Activated naive CD4-positive, alpha-beta T cell (primary cell): ENCODE data around the gene IL21.

ENCODE experiments used
- DNase-seq, 4 experiments: peaks; one replicate each; lab custom pipeline; 2025; lab: John Stamatoyannopoulos, UW

IL21 gene

DNA sequence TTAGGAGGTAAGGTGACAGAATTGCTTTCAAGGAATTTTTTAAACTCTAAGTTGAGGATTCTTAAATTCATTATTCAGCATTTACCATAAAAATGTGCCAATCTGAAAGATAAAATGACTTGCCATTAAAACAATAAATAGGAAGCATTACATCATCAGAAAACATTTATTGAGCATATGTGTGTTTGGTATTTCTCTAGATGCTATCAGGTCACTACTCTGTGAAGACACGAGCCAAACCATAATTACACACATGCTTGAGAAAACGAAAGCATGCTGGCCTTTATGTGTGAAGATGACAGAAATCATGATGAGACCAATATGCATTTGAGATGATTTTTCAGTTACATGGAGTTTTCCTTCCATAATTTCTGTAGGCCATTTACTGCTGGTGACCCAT is 12.3 kb upstream of the IL21 start:
- DNase-seq: no peak

DNA sequence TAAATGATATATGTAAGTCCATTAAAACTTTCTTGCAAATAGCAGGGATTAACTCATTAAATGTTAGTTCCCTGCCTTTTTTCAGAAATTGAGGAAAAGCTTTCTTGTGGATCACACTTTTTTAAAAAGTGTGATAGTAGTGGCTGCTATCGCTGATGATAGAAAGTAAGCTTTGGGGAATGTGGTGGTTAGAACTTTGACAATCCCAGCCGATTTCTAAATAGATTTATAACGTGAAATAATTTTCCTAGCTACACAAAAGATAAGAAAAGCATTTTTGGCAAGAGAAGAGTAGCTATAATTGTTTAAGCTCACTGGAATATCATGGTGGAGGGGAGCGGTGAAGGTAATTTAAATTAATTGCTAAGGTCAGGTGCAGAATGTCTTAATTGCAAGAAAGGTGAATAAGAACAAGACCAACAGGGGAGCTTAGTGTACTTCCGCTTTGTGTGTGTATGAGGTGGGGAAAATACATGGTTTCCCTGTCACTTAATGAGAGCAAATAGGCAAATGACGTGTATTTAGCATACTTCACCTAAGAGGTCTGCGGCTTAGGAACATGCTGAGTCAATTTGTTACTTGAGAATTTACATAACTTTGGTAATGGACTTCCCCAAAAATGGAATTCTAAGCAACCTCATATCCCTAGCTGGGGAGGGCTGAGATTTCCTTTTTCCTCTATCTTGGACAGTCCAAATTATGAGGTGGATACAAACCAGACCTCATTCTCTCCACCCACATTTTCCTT is 11.7 kb upstream of the IL21 start:
- no peak for DNase-seq

DNA sequence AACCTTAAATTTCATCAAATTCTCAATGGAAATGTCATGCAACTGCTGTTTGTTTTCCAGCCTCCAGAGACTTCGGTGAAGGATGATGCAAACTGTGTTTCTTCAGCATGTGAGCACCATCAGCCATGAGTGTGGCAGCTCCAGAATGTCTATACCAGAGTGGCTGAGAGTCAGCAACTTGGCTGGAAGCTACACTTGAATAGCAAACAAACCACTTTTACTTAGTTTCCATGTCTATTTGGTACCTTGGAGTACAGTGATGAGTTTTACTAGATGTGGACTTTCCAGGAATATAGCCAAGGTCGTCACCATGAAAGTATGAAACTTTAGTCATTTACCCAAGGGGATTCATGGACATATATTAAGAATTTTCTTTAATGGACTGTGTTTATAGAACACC is 4.3 kb upstream of the IL21 start:
- no peak for DNase-seq

DNA sequence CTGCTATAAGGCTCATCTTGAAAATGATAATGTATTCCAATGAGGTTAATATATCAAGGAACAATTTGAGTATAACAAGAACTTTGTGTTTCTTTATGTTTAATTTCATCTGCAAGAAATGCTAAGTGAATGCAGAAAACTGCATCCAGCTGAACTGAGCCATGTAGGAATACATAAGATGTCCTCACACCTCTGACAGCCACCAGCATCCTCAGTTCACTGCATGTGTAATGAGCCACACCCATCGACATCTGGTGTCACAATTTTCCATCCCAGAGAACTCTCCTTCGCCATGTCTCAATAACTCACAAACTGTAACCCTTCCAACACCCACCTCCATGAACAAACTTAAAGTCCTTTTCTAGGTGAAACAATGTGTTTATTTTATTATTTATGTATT is 3.3 kb upstream of the IL21 start:
- DNase-seq: no peak

DNA sequence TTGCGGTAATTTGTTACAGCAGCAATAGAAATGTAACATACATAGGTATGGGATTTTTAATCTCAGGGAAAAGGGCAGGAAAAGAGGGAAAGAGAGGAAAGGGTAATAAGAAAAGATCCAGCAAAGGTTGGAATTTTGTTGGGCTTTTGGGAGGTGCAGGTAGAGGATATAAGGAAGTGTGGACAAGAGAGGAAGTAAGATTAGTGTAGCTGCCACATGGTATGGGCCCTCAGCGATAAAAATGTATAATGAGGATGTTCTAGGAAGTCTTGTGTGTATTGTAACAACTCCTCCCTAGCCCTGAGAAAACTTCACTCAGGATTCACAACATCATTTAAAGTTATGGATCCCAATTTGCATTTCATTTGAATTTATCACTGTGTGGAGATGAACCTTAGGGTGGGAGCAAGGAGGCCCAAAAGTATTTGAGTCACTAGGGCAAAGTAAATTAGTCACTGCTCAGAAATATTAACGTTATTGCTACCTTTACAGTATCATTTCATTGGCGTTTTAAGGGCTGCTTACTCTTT is 2.8 kb upstream of the IL21 start:
- DNase-seq: no peak

DNA sequence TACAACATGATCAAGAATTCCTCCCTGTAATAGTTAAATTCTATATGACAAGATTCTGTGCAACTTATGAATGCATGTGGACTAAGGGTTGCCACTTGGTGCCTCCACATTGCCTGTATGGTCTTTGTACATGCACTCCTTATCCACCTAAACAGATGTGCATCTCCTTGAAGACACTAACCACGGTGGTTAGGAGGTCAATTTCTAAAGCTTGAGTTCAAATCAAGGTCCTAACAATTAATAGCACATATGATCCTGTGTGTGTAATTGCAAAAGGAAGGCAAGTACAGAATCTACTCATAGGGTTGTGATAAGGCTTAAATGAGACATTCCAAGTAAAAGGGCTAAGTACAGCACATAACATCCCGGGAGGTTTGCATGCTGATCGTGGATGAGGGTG is 1.5 kb upstream of the IL21 start:
- no peak for DNase-seq

DNA sequence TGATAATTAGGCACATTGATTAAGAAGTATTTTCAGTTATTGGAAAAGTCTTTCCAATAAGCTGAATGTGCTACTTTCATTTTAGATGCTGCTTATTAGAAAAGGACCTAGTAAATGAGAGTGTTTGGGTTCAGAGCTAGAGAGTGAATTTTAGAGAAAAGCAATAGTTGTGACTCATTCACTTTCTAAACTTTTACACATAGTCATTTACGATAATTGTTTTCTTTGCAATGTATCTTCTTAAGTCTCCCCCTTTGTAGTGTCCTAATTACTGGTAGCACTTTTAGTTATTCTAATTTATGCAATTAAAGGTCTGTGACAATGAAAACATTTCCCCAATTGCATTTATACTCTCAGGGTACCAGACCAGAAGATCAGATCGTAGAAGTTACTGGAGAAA is 1.3 kb downstream of the IL21 start:
- no peak for DNase-seq

DNA sequence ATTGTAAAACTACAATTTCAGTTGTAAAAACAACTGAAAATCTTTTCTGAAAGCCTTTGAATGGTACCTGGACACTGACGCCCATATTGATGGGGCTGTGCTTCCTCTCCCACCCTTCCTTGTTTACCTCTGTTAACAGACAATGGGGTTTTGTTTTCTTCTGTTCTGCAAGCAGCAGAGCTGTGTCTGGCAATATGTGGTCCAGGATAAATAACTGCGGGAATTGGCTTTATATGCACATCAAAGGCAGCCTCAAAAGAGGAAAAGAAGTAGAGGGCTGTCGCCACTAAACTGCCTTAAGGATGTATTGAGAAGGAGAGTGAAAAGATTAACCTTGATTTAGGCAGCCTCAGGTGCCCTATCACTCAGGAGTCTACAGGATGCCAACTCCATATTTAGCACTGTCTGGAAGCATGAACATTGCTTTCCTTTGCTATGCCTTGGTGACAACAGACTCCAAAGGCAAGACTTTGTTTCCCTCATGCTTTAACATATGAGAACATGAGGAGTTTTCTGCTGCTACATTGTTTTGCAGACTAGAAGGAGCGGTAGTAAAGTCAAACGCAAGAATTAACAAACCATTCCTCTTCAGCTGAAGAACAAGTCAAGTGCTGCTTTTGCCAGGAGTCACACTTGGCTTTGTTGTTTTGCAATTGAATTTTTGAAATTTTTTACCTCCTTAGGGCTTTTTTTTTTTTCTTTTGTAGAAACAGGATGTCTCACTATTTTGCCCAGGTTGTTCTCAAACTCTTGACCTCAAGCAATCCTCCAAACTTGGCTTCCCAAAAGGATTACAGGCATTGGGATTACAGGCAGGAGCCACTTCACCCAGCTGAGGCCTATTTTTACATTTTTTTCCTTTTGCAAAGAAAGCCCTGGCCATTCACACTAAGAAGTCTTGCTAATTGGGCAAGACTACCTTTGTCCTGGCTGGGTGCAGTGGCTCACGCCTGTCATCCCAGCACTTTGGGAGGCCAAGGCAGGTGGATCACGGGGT is 3.0 kb downstream of the IL21 start:
- no peak for DNase-seq

DNA sequence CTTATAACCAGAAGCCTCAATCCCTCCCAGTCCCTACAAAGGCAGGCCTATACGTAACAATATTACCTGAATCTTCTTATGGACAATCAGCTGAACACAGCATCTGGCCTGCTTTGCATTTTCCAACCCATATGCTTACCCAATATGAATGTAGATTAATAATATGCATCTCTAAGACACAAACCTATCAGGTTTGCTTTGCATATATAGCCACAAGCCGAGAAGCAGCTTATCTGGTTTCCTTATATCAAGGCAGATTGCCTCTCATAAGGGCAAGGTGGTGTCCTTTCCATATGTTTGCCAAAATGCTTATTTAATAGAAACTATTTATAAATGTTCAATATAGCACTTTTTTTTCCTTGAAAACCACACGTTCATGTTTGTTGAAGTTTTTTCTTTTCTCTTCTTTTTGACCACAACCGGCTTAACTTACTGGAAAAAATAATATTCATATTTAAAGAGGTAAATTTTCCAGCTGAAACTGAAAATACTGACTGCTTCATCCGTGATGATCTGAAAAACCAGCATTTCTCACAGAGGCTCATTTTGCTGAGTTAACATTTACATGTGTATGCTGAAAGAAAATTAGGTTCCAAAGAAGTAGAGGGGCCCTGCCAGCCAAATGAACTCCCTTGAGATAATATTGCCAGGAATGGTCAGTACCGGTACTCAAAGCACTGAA is 3.8 kb downstream of the IL21 start:
- no peak for DNase-seq

DNA sequence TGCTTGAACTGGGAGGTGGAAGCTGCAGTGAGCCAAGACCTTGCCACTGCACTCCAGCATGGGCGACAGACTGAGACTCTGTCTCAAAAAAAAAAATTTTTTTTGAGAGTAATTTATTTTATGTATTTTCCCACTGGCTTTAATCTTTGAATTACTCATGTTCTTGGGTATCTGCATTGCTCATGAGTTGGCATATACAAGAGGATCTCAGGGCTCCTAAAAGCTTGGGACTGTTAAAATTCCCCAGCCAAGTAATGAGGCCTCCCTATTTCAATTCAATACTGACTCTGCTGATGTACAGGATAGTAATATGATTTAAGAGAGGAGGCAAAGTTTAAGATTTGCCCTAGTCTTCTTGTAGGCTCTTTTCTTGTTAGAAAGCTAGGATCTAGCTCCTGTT is 6.2 kb downstream of the IL21 start:
- DNase-seq: no peak

DNA sequence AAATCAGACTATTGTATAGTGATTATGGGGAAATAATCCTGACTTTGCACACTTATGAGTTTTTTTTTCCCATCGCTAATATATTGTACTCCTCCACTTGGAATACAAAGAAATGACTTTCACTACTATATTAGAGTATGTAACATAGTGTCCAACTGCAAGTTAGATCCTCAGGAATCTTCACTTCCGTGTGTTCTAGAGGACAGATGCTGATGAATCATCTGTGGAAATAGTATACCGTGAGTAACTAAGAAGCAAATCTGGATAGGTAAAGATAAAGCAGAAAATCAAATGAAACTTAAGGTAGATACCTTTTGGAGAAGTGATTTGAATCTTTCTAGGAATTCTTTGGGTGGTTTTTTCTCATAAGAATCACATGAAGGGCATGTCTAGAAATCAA is 8.3 kb downstream of the IL21 start:
- no peak for DNase-seq

DNA sequence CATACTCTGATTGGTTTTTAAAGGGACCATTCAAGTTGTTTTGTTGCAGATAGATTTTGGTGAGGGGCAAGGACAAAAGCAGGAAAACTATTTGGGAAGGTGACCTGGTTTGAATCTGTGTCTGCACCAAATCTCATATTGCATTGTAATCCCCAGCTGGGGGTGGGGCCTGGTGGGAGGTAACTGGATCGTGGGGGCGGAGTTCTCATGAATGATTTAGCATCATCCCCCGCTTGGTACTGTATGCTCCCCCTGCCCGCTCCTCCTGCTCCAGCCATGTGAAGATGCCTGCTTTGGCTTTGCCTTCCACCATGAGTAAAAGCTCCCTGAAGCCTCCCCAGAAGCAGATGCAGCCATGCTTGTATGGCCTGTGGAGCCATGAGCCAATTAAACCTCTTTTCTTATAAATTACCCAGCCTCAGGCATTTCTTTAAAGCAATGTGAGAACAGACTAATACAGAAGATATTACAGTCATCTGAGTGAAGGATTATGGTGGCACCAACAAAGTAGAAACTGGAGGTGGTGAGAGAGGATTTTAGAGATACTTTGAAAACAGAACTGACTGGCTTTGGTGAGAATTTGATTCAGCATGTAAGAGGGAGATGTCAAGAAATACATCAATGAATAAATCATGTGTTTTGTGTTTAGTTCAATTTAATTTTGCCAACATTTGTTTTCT is 14.4 kb downstream of the IL21 start:
- DNase-seq: no peak

DNA sequence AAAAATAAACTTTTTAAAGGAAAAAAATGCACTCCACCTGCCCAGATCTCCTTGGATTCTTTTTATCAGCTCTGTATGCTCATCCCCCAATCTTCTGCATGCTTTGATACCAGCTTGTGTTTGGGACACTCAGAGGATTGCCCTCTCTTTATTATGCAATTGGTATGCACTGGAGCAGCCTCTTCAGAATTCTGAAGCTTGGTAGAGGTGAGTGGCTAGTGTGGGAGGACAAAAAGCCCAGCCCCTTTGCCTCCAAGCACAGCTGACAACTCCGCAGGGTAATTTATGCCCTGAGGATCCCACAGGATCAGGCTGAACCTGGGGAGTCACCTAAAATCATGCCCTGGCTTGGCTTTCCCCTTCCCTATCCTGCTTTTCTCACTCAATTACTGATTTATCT is 16.7 kb downstream of the IL21 start:
- DNase-seq: no peak

DNA sequence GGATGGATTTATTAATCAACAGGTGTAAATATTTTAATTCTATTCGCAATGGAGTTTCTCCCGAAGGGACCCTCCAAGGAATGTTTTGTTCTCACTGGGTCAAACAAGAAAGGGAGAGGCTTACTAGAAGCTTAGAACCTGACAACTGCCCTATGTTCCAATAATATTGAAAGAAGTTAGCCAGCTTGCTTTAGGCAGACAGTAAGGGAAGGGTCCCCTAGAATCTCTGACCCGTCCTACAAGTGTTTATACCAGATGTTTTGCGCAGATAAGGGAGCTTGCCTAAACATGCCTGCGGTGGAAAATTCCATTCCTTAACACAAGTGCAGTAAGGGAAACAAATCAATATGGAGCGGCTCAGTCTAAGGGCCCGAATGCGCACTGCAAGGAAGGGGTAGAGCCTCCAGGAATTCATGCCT is 17.7 kb downstream of the IL21 start:
- no peak for DNase-seq

DNA sequence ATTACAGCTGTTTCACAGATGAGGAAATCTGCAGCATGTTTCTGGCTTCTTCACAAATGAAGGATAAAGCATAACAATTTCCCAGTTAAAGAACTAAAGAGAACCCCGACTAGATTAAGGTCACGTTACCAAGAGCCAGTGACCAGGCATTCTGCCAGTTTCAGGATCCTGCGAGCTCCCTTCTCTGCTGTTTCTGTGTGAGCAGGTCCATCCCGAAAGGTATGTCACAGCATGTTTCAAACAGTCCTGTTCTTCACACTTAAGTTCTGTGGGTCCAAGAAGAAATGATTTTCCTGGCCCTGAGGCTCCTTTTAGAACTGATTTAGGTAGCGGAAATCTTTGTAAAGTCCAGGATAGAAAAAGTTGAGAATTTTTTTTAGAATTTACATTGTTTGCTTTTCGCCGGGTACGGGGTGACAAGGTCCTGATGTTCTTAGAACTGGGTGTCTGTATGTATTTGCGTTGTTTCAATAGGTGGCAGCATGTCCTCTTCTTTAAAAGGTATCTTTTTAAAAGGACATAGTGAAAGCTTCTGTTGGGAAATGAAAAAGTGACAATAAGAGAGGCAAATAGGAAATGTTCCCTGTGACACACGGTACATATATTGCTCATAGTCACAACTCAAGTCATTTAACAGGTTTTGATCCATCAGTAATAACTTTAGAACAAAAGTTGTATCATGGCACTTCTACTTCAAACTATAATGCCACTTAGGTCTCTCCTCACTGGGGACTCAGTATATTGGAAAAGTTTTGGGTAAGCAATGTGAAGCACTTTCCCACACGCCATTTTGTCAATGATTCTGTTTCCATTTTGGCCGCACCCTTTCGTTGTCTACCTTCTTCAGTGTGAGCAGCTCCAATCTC is 18.4 kb downstream of the IL21 start:
- no peak for DNase-seq

DNA sequence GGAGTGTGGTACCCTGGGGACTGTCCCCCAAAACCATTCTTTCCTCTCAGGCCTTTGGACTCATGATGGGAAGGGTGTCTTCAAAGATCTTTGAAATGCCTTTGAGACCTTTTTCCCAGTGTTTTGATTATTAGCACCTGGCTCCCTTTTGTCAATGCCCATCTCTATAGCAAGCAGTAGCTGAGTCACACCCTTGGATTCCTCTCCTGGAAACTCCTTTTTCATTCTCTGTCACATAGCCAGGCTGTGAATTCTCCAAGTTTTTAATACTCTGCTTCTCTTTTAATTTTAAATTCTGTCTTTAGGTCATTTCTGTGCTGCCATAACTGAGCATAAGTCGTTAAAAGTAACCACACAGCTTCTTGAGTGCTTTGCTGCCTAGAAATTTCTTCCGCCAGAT is 29.7 kb downstream of the IL21 start:
- no peak for DNase-seq

DNA sequence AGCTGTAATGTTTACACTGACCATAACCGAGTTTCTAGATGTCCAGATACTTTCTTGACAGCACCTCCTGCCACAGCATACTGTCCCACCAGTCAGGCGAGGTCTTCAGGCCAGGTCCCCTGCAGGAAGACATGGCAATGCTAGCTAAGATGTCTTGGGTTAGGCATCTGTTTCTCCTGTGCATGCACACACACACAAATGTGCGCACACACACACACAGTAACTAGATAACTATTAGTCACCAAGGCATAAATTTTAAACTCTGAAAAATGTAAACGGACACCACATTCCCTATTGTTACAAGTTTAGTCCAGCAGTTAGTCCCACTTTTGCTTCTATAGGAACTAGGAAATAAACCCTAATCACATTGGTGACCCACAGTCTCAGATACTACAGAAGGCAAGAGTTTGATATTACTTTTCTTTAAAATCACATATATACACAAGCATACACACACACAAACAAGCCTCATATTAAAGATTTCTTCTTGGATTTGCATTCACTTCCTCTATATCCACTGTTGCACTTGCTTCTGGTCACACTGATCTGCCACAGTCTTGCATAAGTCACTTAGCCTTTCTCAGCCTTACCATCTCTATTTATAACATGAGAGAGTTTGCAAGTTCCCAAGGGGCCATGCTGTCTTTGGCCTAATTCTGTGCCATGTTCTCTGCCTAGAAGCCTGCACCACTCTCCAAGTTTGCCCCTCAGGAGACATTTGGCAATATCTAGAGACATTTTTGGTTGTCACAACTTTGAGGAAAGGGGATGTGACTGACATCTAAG is 32.2 kb downstream of the IL21 start:
- no peak for DNase-seq

DNA sequence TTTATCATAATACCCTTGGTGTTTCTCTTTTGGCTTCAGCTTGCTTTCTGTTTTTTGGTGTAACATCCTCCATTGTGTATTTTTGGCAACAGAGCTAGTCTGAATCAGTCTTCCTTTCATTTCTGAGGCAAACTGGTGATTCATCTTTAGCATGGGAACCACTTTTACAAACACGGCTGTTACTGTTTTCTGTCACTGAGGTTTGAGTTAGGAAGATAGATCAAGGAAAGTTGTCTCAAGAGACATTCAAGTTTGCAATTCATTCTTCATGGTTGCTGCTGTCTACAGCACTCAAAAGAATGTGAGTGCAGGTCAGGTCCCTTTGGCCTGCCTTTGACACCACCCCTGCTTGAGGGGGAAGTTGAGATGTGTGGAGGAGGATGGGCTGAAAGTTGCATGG is 36.3 kb downstream of the IL21 start:
- DNase-seq: no peak

DNA sequence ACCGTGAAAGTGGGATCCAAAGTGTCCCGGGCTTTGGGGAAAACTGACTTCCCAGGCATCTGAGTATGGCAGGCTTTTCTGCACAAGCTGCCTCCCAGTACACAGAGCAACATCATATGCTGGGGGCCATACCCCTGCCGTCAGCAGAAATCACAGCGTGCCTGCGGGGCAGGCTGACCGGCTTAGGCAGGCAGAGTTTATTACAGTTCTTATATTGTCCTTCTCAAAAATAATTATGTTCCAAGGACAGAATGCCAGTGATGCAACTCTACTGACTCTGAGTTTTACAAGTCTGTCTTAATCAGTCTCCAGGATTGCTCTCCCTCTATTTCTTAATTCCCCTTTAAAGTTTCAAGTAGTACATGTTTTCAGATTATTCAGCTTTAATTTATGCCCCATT is 37.0 kb downstream of the IL21 start:
- DNase-seq: no peak
